Vagina (tissue), 2 donors: ENCODE data around the gene PTPRN2.

Source experiments
- CTCF ChIP-seq, 3 experiments: fragments of 450-650 bp in 2 of 3; fragments of 200-600 bp in 1 of 3; sonication (generic) in 1 of 3; IDR thresholded peaks; one replicate each; pipeline ENCODE4 v1.5.1; 2017 to 2019; ENCODE audit warnings: antibody characterized with exemption in 3 of 3, mild to moderate bottlenecking in 2 of 3, moderate library complexity in 2 of 3
- POLR2A ChIP-seq, 2 donors: fragments of 450-650 bp; IDR thresholded peaks; one replicate each; pipeline ENCODE4 v1.6.1; 2017; ENCODE audit warnings: antibody characterized with exemption in 2 of 2, mild to moderate bottlenecking in 2 of 2, moderate library complexity in 2 of 2
- POLR2AphosphoS5 ChIP-seq, 2 donors: sonication (generic); formaldehyde crosslinking; IDR thresholded peaks; one replicate each; pipeline ENCODE4 v1.9.0; 2017; ENCODE audit warnings: antibody characterized with exemption in 2 of 2, mild to moderate bottlenecking in 2 of 2, low read depth in 1 of 2; ENCODE audit not compliant: insufficient read depth in 1 of 2

- TF ChIP-seq CTCF (IDR thresholded peaks at IDR 0.05): no peak
- no peak for TF ChIP-seq POLR2A (IDR thresholded peaks at IDR 0.05)
- TF ChIP-seq POLR2AphosphoS5 (IDR thresholded peaks at IDR 0.05; ENCODE audit: insufficient read depth in 1 of 2, low read depth in 1 of 2): no peak
Measured at GRCh38 chr7:158351481-158351880, 236.1 kb downstream of the PTPRN2 start.
